Astrocyte (in vitro differentiated cells and primary cell): ENCODE results near the gene PRDX5. TPM values are rescaled to one million over a fixed set of nuclear protein-coding genes. Genes with fewer than 3 reads are reported as not detected.

Source experiments
- DNase-seq: peaks from one replicate; pipeline ENCODE4 v3.0.0-alpha.2; 2010; ENCODE audit warnings: low read depth
- FAIRE-seq: peaks from 2 replicates; lab custom pipeline; 2011; peaks lifted over from hg19 to GRCh38; lab: Jason Lieb, UNC
- H2AFZ ChIP-seq: 2 replicates; pipeline ENCODE4 v1.6.0; 2012; ENCODE audit warnings: low read depth, low read length, inconsistent platforms
- H3K27ac ChIP-seq: 2 replicates; pipeline ENCODE4 v1.5.1; 2011; ENCODE audit warnings: low read depth, low read length, inconsistent platforms
- H3K27me3 ChIP-seq: 2 replicates; pipeline ENCODE4 v1.6.0; 2011; ENCODE audit warnings: low read length, inconsistent platforms; ENCODE audit not compliant: insufficient read depth
- H3K36me3 ChIP-seq: 2 replicates; pipeline ENCODE4 v1.5.1; 2011; ENCODE audit warnings: low read length, inconsistent platforms; ENCODE audit not compliant: insufficient read depth
- H3K4me1 ChIP-seq: 2 replicates; pipeline ENCODE4 v1.5.1; 2011; ENCODE audit warnings: low read length, inconsistent platforms; ENCODE audit not compliant: insufficient read depth
- H3K4me2 ChIP-seq: 2 replicates; pipeline ENCODE4 v1.6.0; 2012; ENCODE audit warnings: low read length, inconsistent platforms
- H3K4me3 ChIP-seq: 2 replicates; pipeline ENCODE4 v1.5.1; 2011; ENCODE audit warnings: low read depth, mild to moderate bottlenecking, low read length, inconsistent platforms; ENCODE audit not compliant: insufficient read depth
- H3K79me2 ChIP-seq: 2 replicates; pipeline ENCODE4 v1.6.0; 2012; ENCODE audit warnings: mild to moderate bottlenecking, low read length, inconsistent platforms; ENCODE audit not compliant: insufficient read depth
- H3K9ac ChIP-seq: 2 replicates; pipeline ENCODE4 v1.6.0; 2012; ENCODE audit warnings: mild to moderate bottlenecking, low read length, inconsistent platforms
- H3K9me3 ChIP-seq: 2 replicates; pipeline ENCODE4 v1.5.1; 2012; ENCODE audit warnings: low read depth, mild to moderate bottlenecking, low read length, inconsistent platforms; ENCODE audit not compliant: insufficient read depth
- H4K20me1 ChIP-seq: 2 replicates; pipeline ENCODE4 v1.6.0; 2012; ENCODE audit warnings: low read length, inconsistent platforms; ENCODE audit not compliant: insufficient read depth
- H3K27ac Mint-ChIP-seq: one replicate; pipeline ENCODE4 v1.8.0; 2021; ENCODE audit warnings: mild to moderate bottlenecking, mixed read lengths; ENCODE audit not compliant: unreplicated experiment
- H3K27me3 Mint-ChIP-seq: one replicate; pipeline ENCODE4 v1.8.0; 2021; ENCODE audit warnings: low read depth, mixed read lengths; ENCODE audit not compliant: unreplicated experiment
- H3K36me3 Mint-ChIP-seq: one replicate; pipeline ENCODE4 v1.8.0; 2021; ENCODE audit warnings: low read depth, mixed read lengths; ENCODE audit not compliant: unreplicated experiment
- H3K4me1 Mint-ChIP-seq: one replicate; pipeline ENCODE4 v1.8.0; 2021; ENCODE audit warnings: low read depth, mixed read lengths; ENCODE audit not compliant: unreplicated experiment
- H3K4me3 Mint-ChIP-seq: one replicate; pipeline ENCODE4 v1.8.0; 2021; ENCODE audit warnings: mild to moderate bottlenecking, moderate library complexity, mixed read lengths; ENCODE audit not compliant: unreplicated experiment
- H3K9me3 Mint-ChIP-seq: one replicate; pipeline ENCODE4 v1.8.0; 2021; ENCODE audit warnings: mild to moderate bottlenecking, mixed read lengths; ENCODE audit not compliant: unreplicated experiment
- CTCF ChIP-seq: IDR thresholded peaks from 2 replicates; pipeline ENCODE4 v1.5.1; 2011; ENCODE audit warnings: low read depth, mild to moderate bottlenecking, inconsistent platforms, low read length, moderate library complexity; ENCODE audit not compliant: insufficient read depth
- EZH2 ChIP-seq: IDR thresholded peaks from 2 replicates; pipeline ENCODE4 v1.6.1; 2012; ENCODE audit warnings: mild to moderate bottlenecking, low read length, inconsistent platforms; ENCODE audit not compliant: insufficient read depth
- total RNA-seq: library from RNA; stranded (reverse); gene quantifications from 2 replicates; pipeline ENCODE4 v1.2.1, GENCODE V29; 2021

Gene PRDX5
- total RNA-seq, 1 donor from 2014 or later: 243 TPM

GRCh38 chr11:64364435-64364834, 46.5 kb downstream of the PRDX5 start:
- Histone ChIP-seq H3K36me3 (peaks cover 27% of the 10 kb centered on the region), H3K4me2 (no peak overlapping the region), H3K27me3 (no peaks in the 10 kb centered on the region), H3K9me3 (no peaks in the 10 kb centered on the region), H3K9ac (no peak overlapping the region), H3K4me3 (no peak overlapping the region), H3K27ac (no peak overlapping the region), H3K79me2 (peaks cover 15% of the 10 kb centered on the region), H4K20me1 (peaks cover 24% of the 10 kb centered on the region), H2AFZ (no peak overlapping the region), H3K4me1 (peaks cover 9% of the 10 kb centered on the region)
- Mint-ChIP-seq H3K4me3 (no peak overlapping the region), H3K27me3 (no peaks in the 10 kb centered on the region), H3K4me1 (no peaks in the 10 kb centered on the region), H3K36me3 (peaks cover 20% of the 10 kb centered on the region), H3K9me3 (no peaks in the 10 kb centered on the region), H3K27ac (no peak overlapping the region)
- TF ChIP-seq EZH2 (no peak), CTCF (no peak)
- DNase-seq (no peak), FAIRE-seq (no peak)

- H3K4me1 Mint-ChIP-seq: no peaks in the 10 kb centered on the region
- no peak overlapping the region for H3K4me3 Mint-ChIP-seq
- H3K27ac Mint-ChIP-seq: no peak overlapping the region
Observed at GRCh38 chr11:64364911-64365310, 47.0 kb downstream of the PRDX5 start.

More at GRCh38 chr11:64364911-64365310, 47.0 kb downstream of the PRDX5 start:
- H4K20me1 ChIP-seq: peaks cover 23% of the 10 kb centered on the region
- DNase-seq (no peak), FAIRE-seq (no peak)
- H3K4me1 ChIP-seq: peaks cover 5% of the 10 kb centered on the region
- Mint-ChIP-seq H3K36me3 (peaks cover 22% of the 10 kb centered on the region), H3K27me3 (no peaks in the 10 kb centered on the region), H3K9me3 (no peaks in the 10 kb centered on the region)
- H3K9ac ChIP-seq: no peak overlapping the region
- H3K4me2 ChIP-seq: no peak overlapping the region
- peaks cover 27% of the 10 kb centered on the region for H3K36me3 ChIP-seq
- H3K79me2 ChIP-seq: peaks cover 10% of the 10 kb centered on the region
- no peaks in the 10 kb centered on the region for H3K9me3 ChIP-seq
- TF ChIP-seq CTCF: no peak
- no peak for TF ChIP-seq EZH2
- H3K4me3 ChIP-seq: no peak overlapping the region
- H3K27me3 ChIP-seq: no peaks in the 10 kb centered on the region
- H2AFZ ChIP-seq: no peak overlapping the region
- H3K27ac ChIP-seq: no peak overlapping the region
